SK-N-SH treated with all-trans-retinoic acid at 6 μM for 48 hours (cell line): Measurements from ENCODE around the gene NAALADL2.

Source experiments
- CSRNP3 ChIP-seq: fragments of 250-450 bp; sonication (Bioruptor Pico); IDR thresholded peaks from 2 replicates; pipeline ENCODE4 v1.5.1; 2021; ENCODE audit warnings: mild to moderate bottlenecking, moderate library complexity
- ISL1 ChIP-seq: fragments of 250-450 bp; sonication (Bioruptor Pico); IDR thresholded peaks from 2 replicates; pipeline ENCODE4 v2.1.2; 2022; ENCODE audit warnings: mild to moderate bottlenecking, moderate library complexity
- OSR1 ChIP-seq: fragments of 250-450 bp; sonication (Bioruptor Pico); IDR thresholded peaks from 2 replicates; pipeline ENCODE4 v1.8.0; 2022; ENCODE audit warnings: moderate library complexity, mild to moderate bottlenecking, inconsistent platforms
- POU6F1 ChIP-seq: fragments of 250-450 bp; sonication (Bioruptor Pico); IDR thresholded peaks from 2 replicates; pipeline ENCODE4 v1.8.0; 2021; ENCODE audit warnings: low read depth, mild to moderate bottlenecking, moderate library complexity, borderline replicate concordance
- PPARA ChIP-seq: fragments of 250-450 bp; sonication (Bioruptor Pico); IDR thresholded peaks from 2 replicates; pipeline ENCODE4 v1.5.0; 2020; ENCODE audit warnings: mild to moderate bottlenecking, borderline replicate concordance
- RARB ChIP-seq: fragments of 250-450 bp; sonication (Bioruptor Pico); IDR thresholded peaks from 2 replicates; pipeline ENCODE4 v1.8.0; 2021; ENCODE audit warnings: mild to moderate bottlenecking, moderate library complexity
- ZFP3 ChIP-seq: fragments of 250-450 bp; sonication (Bioruptor Pico); IDR thresholded peaks from 2 replicates; pipeline ENCODE4 v1.5.0; 2020; ENCODE audit warnings: mild to moderate bottlenecking, moderate library complexity

- no peak for TF ChIP-seq RARB (CRISPR knock-in tag)
- TF ChIP-seq CSRNP3 (CRISPR knock-in tag): no peak
- no peak for TF ChIP-seq PPARA (CRISPR knock-in tag)
- TF ChIP-seq ZFP3 (CRISPR knock-in tag): no peak
- no peak for TF ChIP-seq OSR1 (CRISPR knock-in tag)
- TF ChIP-seq ISL1 (CRISPR knock-in tag): no peak
- TF ChIP-seq POU6F1: no peak
Observed at GRCh38 chr3:175764722-175765121, 905.6 kb downstream of the NAALADL2 start.
